ENCODE results near the gene AKAP12.

GRCh38 chr6:151252634-151253033 lies 12.9 kb downstream of the AKAP12 start:
- no peak for TF ChIP-seq POLR2AphosphoS5 (IDR thresholded peaks at IDR 0.05)
- no peak for TF ChIP-seq CTCF (IDR thresholded peaks at IDR 0.05; ENCODE audit: poor library complexity, severe bottlenecking)
- no peak for TF ChIP-seq TAF1 (IDR thresholded peaks at IDR 0.05; ENCODE audit: low read depth)
- TF ChIP-seq EZH2 (IDR thresholded peaks at IDR 0.05; ENCODE audit: borderline replicate concordance, insufficient read depth, low read length, poor library complexity, severe bottlenecking) = no peak
- TF ChIP-seq MXI1 (conservative IDR thresholded peaks at IDR 0.05; ENCODE audit: poor library complexity, severe bottlenecking) = no peak
- TF ChIP-seq RAD21 (conservative IDR thresholded peaks at IDR 0.05) = no peak
- TF ChIP-seq EP300 (conservative IDR thresholded peaks at IDR 0.05; ENCODE audit: poor library complexity, severe bottlenecking) = no peak
- no peak for TF ChIP-seq REST (IDR thresholded peaks at IDR 0.05; ENCODE audit: borderline replicate concordance)

Data from neural cell (in vitro differentiated cells).